Prostate gland (tissue), 2 donors: ENCODE data around the gene ZNF740. TPM values are rescaled to one million over a fixed set of nuclear protein-coding genes. Genes with fewer than 3 reads are reported as not detected.
"Not testable (repeated sequence)": the region's sequence is repeated elsewhere in the genome, so short reads cannot be mapped to it uniquely, and the experiment has no call there.

Experiments
- DNase-seq: peaks from one replicate; pipeline ENCODE4 v3.0.0-alpha.2; 2019; ENCODE audit warnings: low spot score
- H3K27ac ChIP-seq, 2 donors: fragments of 200-600 bp; sonication (generic); 2 replicates each; pipeline ENCODE4 v1.5.1; 2017 to 2019
- H3K27me3 ChIP-seq: fragments of 200-600 bp; sonication (generic); replicated peaks from 2 replicates; pipeline ENCODE4 v1.5.1; 2019; ENCODE audit not compliant: insufficient read depth
- H3K36me3 ChIP-seq, 2 donors: fragments of 200-600 bp; sonication (generic); 1 replicate in 1 of 2; 2 replicates in 1 of 2; pipeline versions ENCODE4 v1.5.1 to v1.8.1; 2017 to 2019
- H3K4me1 ChIP-seq: fragments of 200-600 bp; sonication (generic); replicated peaks from 2 replicates; pipeline ENCODE4 v1.5.1; 2019
- H3K4me3 ChIP-seq, 2 donors: fragments of 200-600 bp; sonication (generic); 2 replicates each; pipeline ENCODE4 v1.5.1; 2017 to 2019
- H3K9me3 ChIP-seq: fragments of 200-600 bp; sonication (generic); 2 replicates; pipeline ENCODE4 v1.5.1; 2017
- CTCF ChIP-seq, 4 experiments: fragments of 200-600 bp in 2 of 4; fragments of 450-650 bp in 2 of 4; sonication (generic) in 2 of 4; IDR thresholded peaks; 1 replicate in 3 of 4; 2 replicates in 1 of 4; pipeline ENCODE4 v1.5.1; 2016 to 2019; ENCODE audit warnings: antibody characterized with exemption in 4 of 4, mild to moderate bottlenecking in 2 of 4, moderate library complexity in 2 of 4
- POLR2A ChIP-seq: fragments of 450-650 bp; IDR thresholded peaks from one replicate; pipeline ENCODE4 v1.6.1; 2016; ENCODE audit warnings: antibody characterized with exemption, mild to moderate bottlenecking
- POLR2AphosphoS5 ChIP-seq: sonication (generic); formaldehyde crosslinking; IDR thresholded peaks from one replicate; pipeline ENCODE4 v1.6.1; 2017; ENCODE audit warnings: antibody characterized with exemption
- WGBS: methylation state at CpG from one replicate; pipeline ENCODE4 v1.1.5; 2018; 5-methylcytosine and 5-hydroxymethylcytosine counted together
- intact Hi-C: fragments of 100-400 bp; cut with DNase I; formaldehyde crosslinking; loops from one replicate; pipeline ENCODE4 v1.14.2; 2022
- total RNA-seq, 2 donors: library from RNA; depleted of rRNA; stranded (reverse); fragments of >200 nt; gene quantifications; one replicate each; pipeline ENCODE4 v1.1.0, GENCODE V29; 2016

ZNF740 gene
- total RNA-seq, 2 donors from 2014 or later, result 17.0 to 19.1 TPM

GRCh38 chr12:53200458-53201176 lies 20.1 kb downstream of the ZNF740 start:
- Histone ChIP-seq H3K4me1 (no peaks in the 10 kb centered on the region), H3K27ac (no peak overlapping the region), H3K36me3 (no peaks in the 10 kb centered on the region), H3K9me3 (no peaks in the 10 kb centered on the region), H3K4me3 (no peak overlapping the region), H3K27me3 (no peaks in the 10 kb centered on the region)
- intact Hi-C loops, result no loop called here
- DNase-seq, result no peak
- no peak for TF ChIP-seq POLR2A
- TF ChIP-seq CTCF (IDR thresholded peaks at IDR 0.05), result no peak
- TF ChIP-seq POLR2AphosphoS5, result no peak
- WGBS, result 72% methylated on average over 10 of the region's 10 CpGs

- no peak for DNase-seq
- Histone ChIP-seq H3K27me3 (no peaks in the 10 kb centered on the region), H3K9me3 (no peaks in the 10 kb centered on the region), H3K4me1 (no peaks in the 10 kb centered on the region), H3K4me3 (no peak overlapping the region), H3K27ac (no peak overlapping the region), H3K36me3 (no peaks in the 10 kb centered on the region)
- TF ChIP-seq POLR2A (no peak), POLR2AphosphoS5 (no peak), CTCF (IDR thresholded peaks at IDR 0.05) (no peak)
- 58% methylated on average over 1 of the region's 1 CpG for WGBS
- intact Hi-C loops, result no loop called here
Measured at GRCh38 chr12:53201177-53201541, 20.6 kb downstream of the ZNF740 start.

GRCh38 chr12:53201639-53202038 lies 21.1 kb downstream of the ZNF740 start:
- TF ChIP-seq POLR2AphosphoS5 (no peak), CTCF (IDR thresholded peaks at IDR 0.05) (no peak), POLR2A (no peak)
- Histone ChIP-seq H3K4me3 (no peak overlapping the region), H3K27ac (no peak overlapping the region), H3K27me3 (no peaks in the 10 kb centered on the region), H3K36me3 (no peaks in the 10 kb centered on the region), H3K9me3 (no peaks in the 10 kb centered on the region), H3K4me1 (no peaks in the 10 kb centered on the region)
- intact Hi-C loops, result no loop called here
- DNase-seq, result no peak
- WGBS, result 87% methylated on average over 4 of the region's 4 CpGs

- intact Hi-C loops, H3K27ac ChIP-seq, H3K4me1 ChIP-seq, H3K4me3 ChIP-seq, H3K9me3 ChIP-seq, DNase-seq, H3K36me3 ChIP-seq, H3K27me3 ChIP-seq: not testable (repeated sequence)
- 95% methylated on average over 7 of the region's 7 CpGs for WGBS
Measured at GRCh38 chr12:53202316-53202715, 21.8 kb downstream of the ZNF740 start.

GRCh38 chr12:53204351-53204750 lies 23.8 kb downstream of the ZNF740 start:
- TF ChIP-seq POLR2AphosphoS5, result no peak
- TF ChIP-seq POLR2A, result no peak
- no peak for TF ChIP-seq CTCF (IDR thresholded peaks at IDR 0.05)
- H3K36me3 ChIP-seq, result no peaks in the 10 kb centered on the region
- intact Hi-C loops, result no loop called here
- H3K4me3 ChIP-seq, result no peak overlapping the region
- H3K4me1 ChIP-seq, result no peaks in the 10 kb centered on the region
- H3K9me3 ChIP-seq, result no peaks in the 10 kb centered on the region
- no peaks in the 10 kb centered on the region for H3K27me3 ChIP-seq
- no peak overlapping the region for H3K27ac ChIP-seq
- 88% methylated on average over 1 of the region's 1 CpG for WGBS
- no peak for DNase-seq
